Stimulated activated CD8-positive, alpha-beta memory T cell treated with anti-CD3 and anti-CD28 coated beads, Interleukin-7, amount 100 ng/mL, for 24 hours (primary cell): ENCODE data around the gene SPANXN1.
"Not testable (repeated sequence)": the region's sequence is repeated elsewhere in the genome, so short reads cannot be mapped to it uniquely, and the experiment has no call there.

Experiments
- DNase-seq: peaks from one replicate; pipeline ENCODE4 v3.0.0-alpha.2; 2020; ENCODE audit warnings: low read depth

The SPANXN1 gene, protein sequence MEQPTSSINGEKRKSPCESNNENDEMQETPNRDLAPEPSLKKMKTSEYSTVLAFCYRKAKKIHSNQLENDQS

DNA sequence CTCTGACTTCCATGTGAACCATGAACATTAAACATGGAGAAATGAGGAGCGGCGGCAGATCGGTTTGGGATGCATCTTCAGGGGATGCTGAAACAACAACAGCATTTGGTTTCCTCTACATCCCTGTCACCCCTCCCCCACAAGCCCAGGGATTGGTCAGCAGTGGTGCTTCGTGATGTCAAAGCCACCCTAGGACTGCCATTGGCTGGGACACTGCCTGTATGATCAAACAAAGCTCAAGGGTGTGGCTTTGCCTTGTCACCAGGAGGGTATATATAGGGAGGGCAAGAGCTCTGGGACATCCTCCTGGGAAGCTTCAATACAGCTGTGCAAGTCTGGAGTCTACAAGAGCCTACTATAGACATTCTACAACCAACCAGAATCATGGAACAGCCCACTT is at the start of gene SPANXN1:
TSS of gene SPANXN1 (plus strand) at position 301 of the 400 bp plus-strand sequence. CDS start at position 385, 84 bp downstream.
- DNase-seq: not testable (repeated sequence)

DNA sequence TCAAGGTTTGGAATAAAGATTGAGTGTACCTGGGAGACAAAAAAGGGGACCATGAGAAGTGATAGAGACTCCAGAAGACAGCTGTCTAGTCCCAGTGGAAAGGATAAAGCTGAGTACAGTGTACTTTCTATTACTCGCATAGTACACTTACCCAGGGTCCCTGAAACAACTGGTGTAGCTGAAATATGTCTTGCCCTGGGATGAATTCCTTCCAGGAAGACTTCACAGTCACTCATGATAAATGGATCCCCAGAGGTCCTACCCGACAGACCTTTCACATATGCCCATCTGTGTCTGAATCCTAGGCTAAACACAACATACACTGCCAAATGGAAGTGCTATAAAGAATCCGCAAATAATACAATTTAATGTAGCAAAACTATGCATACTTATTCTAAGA is 48.2 kb upstream of the SPANXN1 start:
- no peak for DNase-seq

DNA sequence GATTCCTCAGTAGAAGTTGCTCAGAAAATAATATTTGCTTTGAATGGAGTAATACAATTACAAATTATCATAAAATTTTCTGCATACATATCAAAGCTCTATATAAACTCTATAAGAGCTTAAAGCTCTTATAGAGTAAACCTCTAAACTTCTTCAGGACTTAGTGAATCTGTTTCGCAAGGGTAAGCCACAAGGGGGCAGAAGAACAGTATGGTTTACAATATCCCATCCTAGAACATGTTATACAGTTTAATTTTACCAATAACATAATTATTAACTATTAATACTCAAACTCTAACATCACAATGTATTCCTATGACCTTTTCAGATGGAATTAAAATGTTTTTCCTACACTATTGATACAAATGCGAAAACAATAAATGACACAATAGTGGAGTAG is 33.8 kb upstream of the SPANXN1 start:
- DNase-seq: no peak

DNA sequence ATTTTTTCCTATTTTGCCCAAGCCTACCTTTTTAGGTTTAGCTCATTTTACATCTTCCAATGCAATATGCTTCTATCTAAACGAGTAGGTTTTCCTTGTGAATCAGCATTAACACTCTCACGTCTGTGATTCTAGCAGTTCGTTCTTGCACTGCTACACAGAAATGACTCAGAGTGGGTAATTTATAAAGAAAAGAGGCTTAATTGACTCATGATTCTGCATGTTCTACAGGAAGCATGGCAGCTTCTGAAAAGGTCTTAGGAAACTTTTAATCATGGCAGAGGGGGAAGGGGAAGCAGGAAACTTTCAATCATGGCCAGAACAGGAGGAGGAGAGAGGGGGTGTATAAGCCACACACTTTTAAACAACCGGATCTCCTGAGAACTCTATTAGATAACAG is 44.9 kb downstream of the SPANXN1 start:
- DNase-seq: no peak
